ENCODE data around the gene ITGA8. TPM values are rescaled to one million over a fixed set of nuclear protein-coding genes. Genes with fewer than 3 reads are reported as not detected.

ITGA8 gene
- total RNA-seq, 1 donor from 2014 or later, result not detected

- H3K4me3 Mint-ChIP-seq, result no peak overlapping the region
- DNase-seq (no peak), ATAC-seq (ENCODE audit: low read depth) (no peak)
- H3K9me3 Mint-ChIP-seq, result no peaks in the 10 kb centered on the region
- intact Hi-C loops (cut with micrococcal nuclease), result no loop called here
- H3K36me3 Mint-ChIP-seq (ENCODE audit: low read depth), result no peaks in the 10 kb centered on the region
- H3K4me1 Mint-ChIP-seq, result no peaks in the 10 kb centered on the region
- no peaks in the 10 kb centered on the region for H3K27me3 Mint-ChIP-seq
- CTCF ChIA-PET, result no interaction called here
- H3K27ac Mint-ChIP-seq, result no peak overlapping the region
- POLR2A ChIA-PET, result no interaction called here
- TF ChIP-seq CTCF (IDR thresholded peaks at IDR 0.05), result no peak
These were observed 224.7 kb downstream of the ITGA8 start for GRCh38 chr10:15494850-15495506.

GRCh38 chr10:15491856-15492642, 227.7 kb downstream of the ITGA8 start:
- no peak for DNase-seq

GRCh38 chr10:15489431-15489830, 230.3 kb downstream of the ITGA8 start:
- peaks cover 1% of the 10 kb centered on the region for H3K27me3 Mint-ChIP-seq
- no peak overlapping the region for H3K4me3 Mint-ChIP-seq

More at GRCh38 chr10:15491856-15492642, 227.7 kb downstream of the ITGA8 start:
- POLR2A ChIA-PET, result no interaction called here
- CTCF ChIA-PET, result no interaction called here
- no peak for ATAC-seq (ENCODE audit: low read depth)
- Mint-ChIP-seq H3K27me3 (no peaks in the 10 kb centered on the region), H3K9me3 (no peaks in the 10 kb centered on the region), H3K27ac (no peak overlapping the region), H3K4me1 (no peaks in the 10 kb centered on the region), H3K4me3 (no peak overlapping the region), H3K36me3 (ENCODE audit: low read depth) (no peaks in the 10 kb centered on the region)
- TF ChIP-seq CTCF (IDR thresholded peaks at IDR 0.05), result no peak
- intact Hi-C loops (cut with micrococcal nuclease), result no loop called here

GRCh38 chr10:15487376-15487775, 232.3 kb downstream of the ITGA8 start:
- no peak for ATAC-seq (ENCODE audit: low read depth)
- CTCF ChIA-PET, result no interaction called here
- Mint-ChIP-seq H3K4me1 (no peaks in the 10 kb centered on the region), H3K27ac (no peak overlapping the region), H3K27me3 (peaks cover 1% of the 10 kb centered on the region), H3K9me3 (no peaks in the 10 kb centered on the region), H3K36me3 (ENCODE audit: low read depth) (no peaks in the 10 kb centered on the region), H3K4me3 (no peak overlapping the region)
- TF ChIP-seq CTCF (IDR thresholded peaks at IDR 0.05), result no peak
- no peak for DNase-seq
- POLR2A ChIA-PET, result no interaction called here
- intact Hi-C loops (cut with micrococcal nuclease), result no loop called here

More at GRCh38 chr10:15489431-15489830, 230.3 kb downstream of the ITGA8 start:
- ATAC-seq (ENCODE audit: low read depth), result no peak
- no peaks in the 10 kb centered on the region for H3K9me3 Mint-ChIP-seq
- no peak for DNase-seq
- intact Hi-C loops (cut with micrococcal nuclease), result no loop called here
- H3K36me3 Mint-ChIP-seq (ENCODE audit: low read depth), result no peaks in the 10 kb centered on the region
- TF ChIP-seq CTCF (IDR thresholded peaks at IDR 0.05), result no peak
- no peaks in the 10 kb centered on the region for H3K4me1 Mint-ChIP-seq
- no peak overlapping the region for H3K27ac Mint-ChIP-seq
- ChIA-PET CTCF (no interaction called here), POLR2A (no interaction called here)

- CTCF ChIA-PET, result no interaction called here
- H3K27me3 Mint-ChIP-seq, result peaks cover 1% of the 10 kb centered on the region
- no peak for TF ChIP-seq CTCF (IDR thresholded peaks at IDR 0.05)
These were observed 233.3 kb downstream of the ITGA8 start for GRCh38 chr10:15486404-15486803.

More at GRCh38 chr10:15486404-15486803, 233.3 kb downstream of the ITGA8 start:
- no peaks in the 10 kb centered on the region for H3K4me1 Mint-ChIP-seq
- no peaks in the 10 kb centered on the region for H3K36me3 Mint-ChIP-seq (ENCODE audit: low read depth)
- no peak for DNase-seq
- H3K27ac Mint-ChIP-seq, result no peak overlapping the region
- intact Hi-C loops (cut with micrococcal nuclease), result no loop called here
- H3K4me3 Mint-ChIP-seq, result no peak overlapping the region
- no peaks in the 10 kb centered on the region for H3K9me3 Mint-ChIP-seq
- no peak for ATAC-seq (ENCODE audit: low read depth)
- POLR2A ChIA-PET, result no interaction called here

Data from activated B cell treated with CpG ODN at 0.5 μM for 24 hours (primary cell).